ENCODE data around the gene MRPL48.

The MRPL48 gene

GRCh38 chr11:73789279-73789670, 1.6 kb downstream of the MRPL48 start:
- Histone ChIP-seq H3K79me1 (ENCODE audit: low read depth, low read length) (no peaks in the 10 kb centered on the region), H4K8ac (ENCODE audit: low read depth, low read length) (no peak overlapping the region), H3K4ac (ENCODE audit: low read length) (no peak overlapping the region), H4K91ac (ENCODE audit: low read depth, low read length, poor library complexity) (no peak overlapping the region), H3K9ac (ENCODE audit: low read depth, low read length, poor library complexity) (no peak overlapping the region), H2BK120ac (ENCODE audit: low read depth, low read length) (no peak overlapping the region), H3K36me3 (replicated peaks in 1 of 2; ENCODE audit: control insufficient read depth in 2 of 2, insufficient read depth in 2 of 2, low read length in 2 of 2) (peaks cover 0 to 7% of the 10 kb centered on the region in 2 donors), H3K4me2 (ENCODE audit: insufficient read depth, low read length, poor library complexity, severe bottlenecking) (no peak overlapping the region), H2BK15ac (ENCODE audit: low read length) (no peak overlapping the region), H3K27me3 (ENCODE audit: control insufficient read depth in 3 of 3, insufficient read depth in 3 of 3, low read depth in 1 of 3, low read length in 3 of 3) (no peaks in the 10 kb centered on the region), H3K27ac (replicated peaks; ENCODE audit: low read length) (no peak overlapping the region), H2BK12ac (ENCODE audit: low read length) (no peak overlapping the region), H2AFZ (ENCODE audit: low read length) (no peak overlapping the region), H3K18ac (ENCODE audit: low read length) (no peak overlapping the region), H3K4me1 (ENCODE audit: control insufficient read depth in 2 of 2, insufficient read depth in 1 of 2, low read depth in 1 of 2, low read length in 2 of 2) (peaks cover 0 to 6% of the 10 kb centered on the region in 2 donors), H3K4me3 (ENCODE audit: low read length in 2 of 2) (no peak overlapping the region), H2AK5ac (ENCODE audit: low read depth, low read length) (no peak overlapping the region), H3K23ac (ENCODE audit: low read depth, low read length, poor library complexity) (no peak overlapping the region), H2BK5ac (ENCODE audit: low read length) (no peak overlapping the region), H3K9me3 (replicated peaks in 1 of 2; ENCODE audit: control insufficient read depth in 2 of 2, insufficient read depth in 1 of 2, low read depth in 1 of 2, low read length in 2 of 2) (no peaks in the 10 kb centered on the region), H3K14ac (ENCODE audit: low read length) (no peak overlapping the region)
- DNase-seq (ENCODE audit: low spot score) = no peak
- no CpG with 5 or more reads among the region's 5 CpGs for WGBS, 2 donors (ENCODE audit: extremely low coverage in 2 of 2, insufficient read length in 2 of 2, insufficient replicate concordance in 1 of 2)

DNA sequence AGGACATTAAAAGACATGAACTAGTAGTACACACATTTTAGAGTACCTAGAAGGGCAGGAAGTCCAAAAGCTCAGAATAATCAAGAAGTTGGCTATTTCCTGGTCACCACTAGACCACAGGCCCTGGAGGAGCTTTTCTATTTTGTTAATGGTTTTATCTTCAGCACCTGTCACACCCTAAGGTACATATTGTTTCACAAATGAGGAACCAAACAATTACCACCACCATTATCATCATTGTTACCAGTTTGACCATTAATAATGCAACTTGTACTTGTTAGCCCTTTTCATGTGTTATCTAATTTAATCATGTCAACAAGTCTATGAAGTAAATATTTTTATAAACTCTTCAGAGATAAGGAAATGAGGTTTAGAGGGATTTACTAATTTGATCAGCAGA, 4.9 kb downstream of the MRPL48 start:
- no peak overlapping the region for H3K23ac ChIP-seq (ENCODE audit: low read depth, low read length, poor library complexity)
- no peak for DNase-seq (ENCODE audit: low spot score)
- no peak overlapping the region for H3K18ac ChIP-seq (ENCODE audit: low read length)
- H2BK120ac ChIP-seq (ENCODE audit: low read depth, low read length) = no peak overlapping the region
- peaks cover 0 to 3% (median 0%) of the 10 kb centered on the region in 3 experiments for H3K27me3 ChIP-seq (ENCODE audit: control insufficient read depth in 3 of 3, insufficient read depth in 3 of 3, low read depth in 1 of 3, low read length in 3 of 3)
- H3K9me3 ChIP-seq (replicated peaks in 1 of 2; ENCODE audit: control insufficient read depth in 2 of 2, insufficient read depth in 1 of 2, low read depth in 1 of 2, low read length in 2 of 2) = no peaks in the 10 kb centered on the region
- H4K91ac ChIP-seq (ENCODE audit: low read depth, low read length, poor library complexity) = no peak overlapping the region
- no peak overlapping the region for H3K4me3 ChIP-seq (ENCODE audit: low read length in 2 of 2)
- no peak overlapping the region for H4K8ac ChIP-seq (ENCODE audit: low read depth, low read length)
- peaks cover 2 to 3% of the 10 kb centered on the region in 2 donors for H3K4me1 ChIP-seq (ENCODE audit: control insufficient read depth in 2 of 2, insufficient read depth in 1 of 2, low read depth in 1 of 2, low read length in 2 of 2)
- peaks cover 6 to 19% of the 10 kb centered on the region in 2 donors for H3K36me3 ChIP-seq (replicated peaks in 1 of 2; ENCODE audit: control insufficient read depth in 2 of 2, insufficient read depth in 2 of 2, low read length in 2 of 2)
- no peak overlapping the region for H3K4ac ChIP-seq (ENCODE audit: low read length)
- H3K27ac ChIP-seq (replicated peaks; ENCODE audit: low read length) = no peak overlapping the region
- H3K9ac ChIP-seq (ENCODE audit: low read depth, low read length, poor library complexity) = no peak overlapping the region
- H3K14ac ChIP-seq (ENCODE audit: low read length) = no peak overlapping the region
- no peak overlapping the region for H2AFZ ChIP-seq (ENCODE audit: low read length)
- no peak overlapping the region for H2BK5ac ChIP-seq (ENCODE audit: low read length)
- H2BK15ac ChIP-seq (ENCODE audit: low read length) = no peak overlapping the region
- H2BK12ac ChIP-seq (ENCODE audit: low read length) = no peak overlapping the region
- H3K4me2 ChIP-seq (ENCODE audit: insufficient read depth, low read length, poor library complexity, severe bottlenecking) = no peak overlapping the region
- H3K79me1 ChIP-seq (ENCODE audit: low read depth, low read length) = peaks cover 3% of the 10 kb centered on the region
- no peak overlapping the region for H2AK5ac ChIP-seq (ENCODE audit: low read depth, low read length)

- Histone ChIP-seq H3K18ac (ENCODE audit: low read length) (peak overlapping the region; percentile 38), H3K27me3 (ENCODE audit: control insufficient read depth in 3 of 3, insufficient read depth in 3 of 3, low read depth in 1 of 3, low read length in 3 of 3) (peaks cover 0 to 3% (median 0%) of the 10 kb centered on the region in 3 experiments), H3K14ac (ENCODE audit: low read length) (peak overlapping the region; percentile 86), H3K79me1 (ENCODE audit: low read depth, low read length) (peaks cover 3% of the 10 kb centered on the region), H3K9me3 (replicated peaks in 1 of 2; ENCODE audit: control insufficient read depth in 2 of 2, insufficient read depth in 1 of 2, low read depth in 1 of 2, low read length in 2 of 2) (no peaks in the 10 kb centered on the region), H4K91ac (ENCODE audit: low read depth, low read length, poor library complexity) (peak overlapping the region; percentile 54), H2BK5ac (ENCODE audit: low read length) (no peak overlapping the region), H3K4ac (ENCODE audit: low read length) (no peak overlapping the region), H2BK120ac (ENCODE audit: low read depth, low read length) (peak overlapping the region; percentile 74), H3K4me1 (ENCODE audit: control insufficient read depth in 2 of 2, insufficient read depth in 1 of 2, low read depth in 1 of 2, low read length in 2 of 2) (peaks cover 0 to 2% of the 10 kb centered on the region in 2 donors), H2BK15ac (ENCODE audit: low read length) (no peak overlapping the region), H3K9ac (ENCODE audit: low read depth, low read length, poor library complexity) (peak overlapping the region; percentile 53), H3K27ac (replicated peaks; ENCODE audit: low read length) (no peak overlapping the region), H2BK12ac (ENCODE audit: low read length) (peak overlapping the region; percentile 63), H2AFZ (ENCODE audit: low read length) (no peak overlapping the region), H3K4me2 (ENCODE audit: insufficient read depth, low read length, poor library complexity, severe bottlenecking) (no peak overlapping the region), H3K23ac (ENCODE audit: low read depth, low read length, poor library complexity) (peak overlapping the region; percentile 66), H3K36me3 (replicated peaks in 1 of 2; ENCODE audit: control insufficient read depth in 2 of 2, insufficient read depth in 2 of 2, low read length in 2 of 2) (peaks cover 6 to 22% of the 10 kb centered on the region in 2 donors), H3K4me3 (ENCODE audit: low read length in 2 of 2) (no peak overlapping the region), H2AK5ac (ENCODE audit: low read depth, low read length) (peak overlapping the region; percentile 65), H4K8ac (ENCODE audit: low read depth, low read length) (no peak overlapping the region)
- DNase-seq (ENCODE audit: low spot score) = no peak
- no CpG with 5 or more reads among the region's 19 CpGs for WGBS, 2 donors (ENCODE audit: extremely low coverage in 2 of 2, insufficient read length in 2 of 2, insufficient replicate concordance in 1 of 2)
These were observed 8.4 kb downstream of the MRPL48 start for GRCh38 chr11:73795925-73796632.

DNA sequence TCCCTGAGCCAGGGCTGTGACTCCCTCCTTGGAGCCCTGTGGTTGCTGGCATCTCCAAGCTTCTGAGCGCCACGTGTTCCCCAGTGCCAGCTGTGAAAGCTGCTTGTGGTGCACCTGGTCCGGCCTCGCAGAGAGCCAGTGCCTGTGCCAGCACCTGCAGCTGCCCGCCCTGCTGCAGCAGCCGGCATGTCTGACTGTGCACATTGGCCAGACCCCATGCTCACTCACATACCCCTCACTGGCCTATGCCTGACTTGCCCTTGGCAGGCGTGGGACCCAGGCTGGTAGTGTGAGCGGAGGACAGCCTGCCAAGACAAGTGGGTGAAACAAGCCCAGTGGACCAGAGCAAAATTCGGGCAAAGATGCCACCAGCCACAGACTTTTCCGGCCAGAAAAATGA, 9.8 kb downstream of the MRPL48 start:
- Histone ChIP-seq H3K4me1 (ENCODE audit: control insufficient read depth in 2 of 2, insufficient read depth in 1 of 2, low read depth in 1 of 2, low read length in 2 of 2) (peaks cover 0 to 2% of the 10 kb centered on the region in 2 donors), H3K4me3 (ENCODE audit: low read length in 2 of 2) (no peak overlapping the region), H2AFZ (ENCODE audit: low read length) (no peak overlapping the region), H2AK5ac (ENCODE audit: low read depth, low read length) (no peak overlapping the region), H3K9ac (ENCODE audit: low read depth, low read length, poor library complexity) (peak overlapping the region; percentile 74), H3K9me3 (replicated peaks in 1 of 2; ENCODE audit: control insufficient read depth in 2 of 2, insufficient read depth in 1 of 2, low read depth in 1 of 2, low read length in 2 of 2) (no peaks in the 10 kb centered on the region), H3K27me3 (ENCODE audit: control insufficient read depth in 3 of 3, insufficient read depth in 3 of 3, low read depth in 1 of 3, low read length in 3 of 3) (peaks cover 0 to 3% (median 0%) of the 10 kb centered on the region in 3 experiments), H4K91ac (ENCODE audit: low read depth, low read length, poor library complexity) (no peak overlapping the region), H3K27ac (replicated peaks; ENCODE audit: low read length) (no peak overlapping the region), H3K4me2 (ENCODE audit: insufficient read depth, low read length, poor library complexity, severe bottlenecking) (no peak overlapping the region), H2BK120ac (ENCODE audit: low read depth, low read length) (no peak overlapping the region), H3K14ac (ENCODE audit: low read length) (peak overlapping the region; percentile 98), H2BK5ac (ENCODE audit: low read length) (no peak overlapping the region), H3K79me1 (ENCODE audit: low read depth, low read length) (peaks cover 3% of the 10 kb centered on the region), H4K8ac (ENCODE audit: low read depth, low read length) (no peak overlapping the region), H2BK15ac (ENCODE audit: low read length) (peak overlapping the region; percentile 14), H3K23ac (ENCODE audit: low read depth, low read length, poor library complexity) (peak overlapping the region; percentile 95), H2BK12ac (ENCODE audit: low read length) (no peak overlapping the region), H3K18ac (ENCODE audit: low read length) (peak overlapping the region; percentile 42), H3K4ac (ENCODE audit: low read length) (peak overlapping the region; percentile 47), H3K36me3 (replicated peaks in 1 of 2; ENCODE audit: control insufficient read depth in 2 of 2, insufficient read depth in 2 of 2, low read length in 2 of 2) (peaks cover 6 to 15% of the 10 kb centered on the region in 2 donors)
- no peak for DNase-seq (ENCODE audit: low spot score)
- WGBS, 2 donors (ENCODE audit: extremely low coverage in 2 of 2, insufficient read length in 2 of 2, insufficient replicate concordance in 1 of 2) = no CpG with 5 or more reads among the region's 10 CpGs
